ENCODE measurements around the gene FAM131A. TPM values are rescaled to one million over a fixed set of nuclear protein-coding genes. Genes with fewer than 3 reads are reported as not detected.

FAM131A gene
- total RNA-seq, 1 donor = 9.8 TPM

DNA sequence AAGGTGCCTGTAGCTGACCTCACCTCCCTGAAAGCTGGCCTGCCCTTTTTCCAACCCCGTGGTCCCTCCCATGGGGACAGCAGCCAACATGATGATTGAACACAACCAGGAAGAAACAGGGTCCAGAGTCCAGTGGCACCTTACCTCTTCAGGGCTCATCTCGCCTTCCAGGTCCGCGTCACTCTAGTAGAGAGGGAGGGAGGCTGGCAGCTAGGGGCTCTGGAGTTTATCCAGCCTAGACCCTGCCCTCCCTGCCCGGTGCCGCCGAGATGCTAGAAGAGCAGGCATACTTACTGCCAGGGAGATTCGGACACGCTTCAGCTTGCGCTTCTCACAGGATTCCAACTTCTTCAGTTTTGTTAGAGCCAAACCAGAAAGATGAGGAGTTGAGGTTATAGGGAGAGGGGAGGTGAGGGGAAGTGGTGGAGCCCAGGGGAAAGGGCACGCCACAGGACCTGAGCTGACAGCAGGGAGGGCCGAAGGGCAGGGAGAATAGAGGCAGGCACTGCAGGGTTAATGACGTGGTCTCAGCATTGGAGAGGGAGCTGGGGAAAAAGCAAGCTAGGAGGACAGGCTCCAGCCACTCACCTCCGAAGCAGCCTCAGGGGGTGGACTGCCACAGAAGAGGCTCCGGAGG, 14.9 kb downstream of the FAM131A start:
- Histone ChIP-seq H3K4me2 (ENCODE audit: insufficient read depth, low read length) (no peak overlapping the region), H4K20me1 (ENCODE audit: insufficient read depth, low read length) (peaks cover 8% of the 10 kb centered on the region), H2AFZ (ENCODE audit: low read length) (no peak overlapping the region), H3K4me1 (ENCODE audit: insufficient read depth, low read length) (peaks cover 8% of the 10 kb centered on the region), H3K27me3 (ENCODE audit: insufficient read depth, low read length) (no peaks in the 10 kb centered on the region), H3K9me3 (ENCODE audit: low read depth, low read length) (no peaks in the 10 kb centered on the region), H3K4me3 (ENCODE audit: insufficient read depth, low read length) (no peak overlapping the region), H3K79me2 (ENCODE audit: insufficient read depth, low read length) (no peaks in the 10 kb centered on the region), H3K36me3 (ENCODE audit: insufficient read depth, low read length) (peaks cover 3% of the 10 kb centered on the region), H3K27ac (ENCODE audit: low read depth, low read length) (no peak overlapping the region)
- TF ChIP-seq CTCF (IDR thresholded peaks at IDR 0.05; ENCODE audit: extremely low read depth, low read depth, low read length) = no peak
- DNase-seq (ENCODE audit: insufficient read length, low spot score, missing footprints) = peak; percentile 23

- H3K27me3 ChIP-seq (ENCODE audit: insufficient read depth, low read length) = no peaks in the 10 kb centered on the region
- H3K4me2 ChIP-seq (ENCODE audit: insufficient read depth, low read length) = no peak overlapping the region
- H3K4me3 ChIP-seq (ENCODE audit: insufficient read depth, low read length) = no peak overlapping the region
- no peak overlapping the region for H3K27ac ChIP-seq (ENCODE audit: low read depth, low read length)
- H3K79me2 ChIP-seq (ENCODE audit: insufficient read depth, low read length) = no peaks in the 10 kb centered on the region
- H3K4me1 ChIP-seq (ENCODE audit: insufficient read depth, low read length) = peaks cover 8% of the 10 kb centered on the region
- H4K20me1 ChIP-seq (ENCODE audit: insufficient read depth, low read length) = peaks cover 8% of the 10 kb centered on the region
- no peak for TF ChIP-seq CTCF (IDR thresholded peaks at IDR 0.05; ENCODE audit: extremely low read depth, low read depth, low read length)
- peaks cover 3% of the 10 kb centered on the region for H3K36me3 ChIP-seq (ENCODE audit: insufficient read depth, low read length)
- H2AFZ ChIP-seq (ENCODE audit: low read length) = no peak overlapping the region
- no peaks in the 10 kb centered on the region for H3K9me3 ChIP-seq (ENCODE audit: low read depth, low read length)
- peak; percentile 62 for DNase-seq (ENCODE audit: insufficient read length, low spot score, missing footprints)
These were observed 15.6 kb downstream of the FAM131A start for GRCh38 chr3:184352897-184353545.

- Histone ChIP-seq H3K36me3 (ENCODE audit: insufficient read depth, low read length) (peaks cover 3% of the 10 kb centered on the region), H3K4me2 (ENCODE audit: insufficient read depth, low read length) (no peak overlapping the region), H3K4me1 (ENCODE audit: insufficient read depth, low read length) (peaks cover 8% of the 10 kb centered on the region), H3K9me3 (ENCODE audit: low read depth, low read length) (no peaks in the 10 kb centered on the region), H4K20me1 (ENCODE audit: insufficient read depth, low read length) (peaks cover 8% of the 10 kb centered on the region), H2AFZ (ENCODE audit: low read length) (no peak overlapping the region), H3K4me3 (ENCODE audit: insufficient read depth, low read length) (no peak overlapping the region), H3K79me2 (ENCODE audit: insufficient read depth, low read length) (no peaks in the 10 kb centered on the region), H3K27ac (ENCODE audit: low read depth, low read length) (no peak overlapping the region), H3K27me3 (ENCODE audit: insufficient read depth, low read length) (no peaks in the 10 kb centered on the region)
- peak; percentile 3 for DNase-seq (ENCODE audit: insufficient read length, low spot score, missing footprints)
- no peak for TF ChIP-seq CTCF (IDR thresholded peaks at IDR 0.05; ENCODE audit: extremely low read depth, low read depth, low read length)
These were observed 16.1 kb downstream of the FAM131A start for GRCh38 chr3:184353546-184353941.

DNA sequence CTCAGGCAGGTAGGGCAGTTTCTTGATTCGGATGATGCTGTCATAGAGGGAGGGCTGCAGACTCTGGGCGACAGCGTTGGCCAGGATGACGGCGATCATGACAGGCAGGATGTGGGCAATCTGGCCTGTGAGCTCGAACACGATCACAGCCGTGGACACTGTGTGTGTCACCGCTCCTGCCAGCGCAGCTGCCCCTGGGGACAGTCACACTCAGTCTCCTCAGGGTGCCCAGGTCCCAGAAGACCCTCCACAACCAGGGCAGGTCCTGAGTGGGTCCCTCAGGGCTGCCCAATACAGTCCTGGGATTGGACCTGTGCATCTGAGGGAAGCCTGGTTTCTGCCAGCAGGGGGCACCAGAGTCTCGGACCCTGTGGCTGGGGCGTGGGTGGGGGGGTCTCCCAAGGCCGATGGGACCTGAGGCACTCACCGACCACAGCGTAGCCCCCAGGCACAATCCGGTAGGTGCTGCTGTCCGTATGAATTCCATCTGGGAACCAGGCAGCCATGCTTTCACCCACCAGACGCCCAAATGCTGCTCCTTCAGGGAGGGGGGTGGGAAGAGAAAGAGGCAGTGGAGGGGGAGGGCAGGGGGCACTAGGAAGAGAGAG, 16.8 kb downstream of the FAM131A start:
- Histone ChIP-seq H3K27me3 (ENCODE audit: insufficient read depth, low read length) (no peaks in the 10 kb centered on the region), H3K4me1 (ENCODE audit: insufficient read depth, low read length) (peaks cover 8% of the 10 kb centered on the region), H3K79me2 (ENCODE audit: insufficient read depth, low read length) (no peaks in the 10 kb centered on the region), H3K4me3 (ENCODE audit: insufficient read depth, low read length) (no peak overlapping the region), H2AFZ (ENCODE audit: low read length) (no peak overlapping the region), H3K4me2 (ENCODE audit: insufficient read depth, low read length) (no peak overlapping the region), H3K36me3 (ENCODE audit: insufficient read depth, low read length) (peaks cover 3% of the 10 kb centered on the region), H3K9me3 (ENCODE audit: low read depth, low read length) (no peaks in the 10 kb centered on the region), H3K27ac (ENCODE audit: low read depth, low read length) (no peak overlapping the region), H4K20me1 (ENCODE audit: insufficient read depth, low read length) (peaks cover 8% of the 10 kb centered on the region)
- peak; percentile 95 for DNase-seq (ENCODE audit: insufficient read length, low spot score, missing footprints)
- TF ChIP-seq CTCF (IDR thresholded peaks at IDR 0.05; ENCODE audit: extremely low read depth, low read depth, low read length) = peak; percentile 73

Measured in osteoblast (primary cell).